ENCODE results near the gene CELF3.

- TF ChIP-seq CTCF (optimal IDR thresholded peaks at IDR 0.05 in 1 of 3, IDR thresholded peaks at IDR 0.05 in 1 of 3, conservative IDR thresholded peaks at IDR 0.05 in 1 of 3; ENCODE audit: extremely low read depth in 1 of 3, insufficient read depth in 2 of 3, low read length in 3 of 3) (no peak), EZH2 (IDR thresholded peaks at IDR 0.05; ENCODE audit: low read length) (no peak)
Measured at GRCh38 chr1:151759241-151759640, 42.6 kb upstream of the CELF3 start.
